ENCODE measurements around the gene CLK3. TPM values are rescaled to one million over a fixed set of nuclear protein-coding genes. Genes with fewer than 3 reads are reported as not detected.
A peak's percentile ranks its signal among the peaks of the same experiment; 100 is the strongest.

The CLK3 gene
- polyA plus RNA-seq, 1 donor, result 81.6 TPM

DNA sequence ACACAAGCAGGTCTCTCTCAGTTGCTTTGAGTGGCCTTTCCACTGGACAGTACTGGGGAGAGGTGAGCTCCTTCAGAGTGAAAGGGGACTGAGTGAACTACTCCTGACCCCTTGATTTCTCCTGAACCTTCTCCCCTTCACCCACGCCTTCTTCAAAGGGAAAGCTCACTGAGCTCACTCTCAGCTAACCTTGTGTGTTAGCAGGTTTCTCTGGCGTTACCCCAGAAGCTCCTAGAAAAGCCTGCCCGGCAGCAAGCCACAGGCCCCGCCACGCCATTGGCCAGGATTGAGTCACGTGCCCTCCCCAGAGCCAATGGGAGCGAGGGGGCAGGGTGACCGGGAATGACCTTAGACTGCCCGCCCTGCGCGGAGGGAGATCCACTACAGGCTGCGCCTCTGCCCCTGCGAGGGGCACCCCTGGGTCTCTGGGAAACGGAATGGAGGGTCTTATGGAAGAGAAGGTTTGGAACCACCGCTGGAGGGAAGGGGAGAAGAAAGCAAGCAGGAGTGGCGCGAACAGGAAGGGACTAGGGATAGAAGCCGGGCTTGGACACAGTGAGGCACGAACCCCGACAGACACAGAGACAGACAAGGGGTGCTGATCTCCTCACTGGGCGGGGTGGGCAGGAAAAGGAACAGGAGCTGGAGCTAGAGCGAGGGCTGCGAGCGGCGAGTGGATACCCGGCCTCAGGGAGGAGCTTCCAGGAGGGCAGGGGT, 17.4 kb upstream of the CLK3 start:
- DNase-seq, result peak; percentile 93

DNA sequence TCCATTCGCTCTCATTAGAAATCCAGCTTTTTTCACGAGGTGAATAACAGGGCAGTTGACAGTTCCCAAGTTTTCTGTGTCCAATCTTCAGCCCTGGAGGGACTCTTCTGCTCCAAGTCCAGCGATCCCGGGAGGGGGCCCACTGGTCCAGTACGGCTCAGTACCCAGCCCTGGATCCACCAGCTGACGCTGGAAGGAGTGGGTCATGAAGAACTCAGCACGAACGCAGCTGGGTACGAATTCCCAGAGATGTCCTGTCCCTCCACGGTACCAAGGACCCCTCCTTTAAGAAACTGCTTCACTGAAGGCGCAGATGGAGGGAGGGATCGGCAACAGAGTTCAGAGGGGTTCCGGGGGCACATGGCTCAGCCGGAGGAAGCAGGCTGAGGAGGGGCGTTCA, 16.5 kb upstream of the CLK3 start:
- DNase-seq, result no peak

DNA sequence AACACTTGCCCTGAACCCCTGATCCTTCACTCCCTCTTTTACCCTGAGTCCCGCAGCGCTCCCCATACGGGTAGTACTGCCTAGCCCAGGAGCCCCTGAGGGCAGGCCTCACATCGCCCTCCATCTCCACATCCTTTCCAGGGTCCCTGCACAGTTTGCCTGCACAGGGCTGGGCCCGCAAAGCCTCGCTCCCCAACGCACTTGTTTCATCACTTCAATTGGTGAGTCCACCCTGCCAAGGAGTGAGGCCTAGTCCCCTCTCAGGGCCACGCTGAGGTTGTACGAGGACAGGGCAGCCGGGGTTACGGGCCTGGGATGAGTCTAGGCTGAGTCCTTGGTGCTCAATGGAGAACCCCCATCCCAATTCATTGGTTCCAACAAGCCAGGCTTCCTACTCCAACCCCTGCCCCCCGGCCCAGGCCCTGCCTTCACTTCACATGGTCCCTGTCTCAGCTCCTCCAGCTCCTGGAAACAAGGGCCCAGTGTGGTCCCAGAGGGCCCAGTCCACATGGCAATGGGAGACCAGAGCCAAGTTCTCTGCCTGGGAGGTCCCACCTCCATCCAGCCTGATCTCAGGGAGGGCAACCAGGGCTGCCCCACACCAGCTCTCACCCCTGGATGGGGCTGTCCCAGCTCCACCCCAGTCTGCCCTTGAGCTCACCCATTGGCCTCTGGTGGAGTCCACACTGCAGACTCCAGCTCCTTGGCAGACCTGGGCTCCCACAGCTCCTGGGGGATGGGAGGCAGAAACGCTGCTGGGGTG, 12.4 kb upstream of the CLK3 start:
- DNase-seq, result no peak

DNA sequence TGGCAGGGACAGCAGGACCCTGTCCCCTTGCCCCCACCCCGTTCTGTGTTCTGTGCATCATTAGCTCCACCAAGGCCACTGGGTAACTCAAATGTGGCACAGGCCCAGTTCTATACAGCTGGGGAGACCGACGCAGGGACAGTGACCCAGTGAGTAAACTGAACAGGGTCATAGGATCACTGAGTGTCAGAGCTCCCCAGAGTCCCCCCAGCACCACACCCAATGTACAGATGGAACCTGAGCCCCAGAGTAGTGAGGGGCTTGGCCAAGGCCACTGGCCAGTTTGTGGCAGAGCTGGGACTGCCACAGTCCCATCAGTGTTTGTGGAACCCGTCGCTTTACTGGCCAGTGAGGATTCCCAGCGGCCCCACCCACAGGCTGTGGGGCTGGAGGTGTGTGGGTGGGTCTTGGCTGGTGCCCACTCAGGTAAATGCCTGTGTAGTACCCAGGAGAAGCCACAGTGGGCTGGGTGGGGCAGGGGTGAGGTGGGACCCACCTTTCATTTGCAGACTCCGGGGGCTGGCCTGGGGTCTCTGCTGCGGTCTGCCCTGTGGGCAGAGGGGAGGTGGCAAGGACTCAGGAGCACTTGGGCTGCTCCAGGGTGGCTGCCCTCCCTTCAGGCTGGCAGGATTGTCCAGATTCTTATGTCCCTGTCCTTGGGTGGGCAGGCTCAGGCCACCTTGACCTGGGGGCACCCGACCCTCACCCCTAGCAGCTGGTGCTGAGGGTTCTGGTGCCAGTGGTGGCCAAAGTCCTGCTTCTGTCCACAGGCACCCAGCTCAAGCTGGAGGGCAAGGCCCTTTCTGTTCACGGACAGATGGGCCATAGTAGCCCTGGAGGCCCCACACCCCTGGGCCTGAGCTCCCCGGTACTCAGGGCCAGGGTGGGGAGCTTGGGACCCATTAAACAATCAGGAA, 11.6 kb upstream of the CLK3 start:
- no peak for DNase-seq

DNA sequence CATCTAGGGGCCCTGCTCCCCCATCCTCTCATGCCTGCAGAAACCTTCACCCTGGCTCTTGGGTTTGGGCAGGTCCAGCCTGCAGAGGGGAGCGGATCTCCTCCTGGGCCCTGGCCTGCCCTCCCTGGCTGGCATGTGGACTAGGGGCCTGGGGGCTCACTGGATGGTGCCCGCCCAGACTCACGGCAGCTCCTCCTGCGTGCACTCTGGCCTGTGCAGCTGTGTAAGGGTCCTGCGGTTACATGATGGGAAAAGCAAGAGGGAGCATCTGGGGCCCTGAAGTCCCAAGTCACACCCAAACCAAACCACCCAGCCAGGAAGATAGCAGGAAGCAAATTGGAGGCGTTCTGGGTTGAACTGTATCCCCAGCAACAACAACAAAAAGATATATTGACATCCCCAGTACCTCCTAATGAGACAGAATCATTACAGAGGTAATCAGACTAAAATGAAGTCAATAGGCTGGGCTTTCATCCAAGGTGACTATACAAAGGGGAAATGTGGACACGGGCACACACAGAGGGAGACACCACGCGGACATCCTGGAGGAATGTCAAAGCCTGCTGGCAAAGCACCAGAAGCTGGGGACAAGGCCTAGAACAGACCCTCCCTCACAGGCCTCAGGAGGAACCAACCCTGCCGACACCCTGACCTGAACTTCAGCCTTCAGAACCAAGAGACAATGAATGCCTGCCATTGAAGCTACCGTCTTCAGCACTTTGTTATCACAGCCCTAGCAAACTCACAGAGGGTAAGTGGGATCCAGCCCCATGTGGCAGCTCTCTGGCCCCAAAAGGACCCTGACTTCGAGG, 10.4 kb upstream of the CLK3 start:
- DNase-seq, result no peak

DNA sequence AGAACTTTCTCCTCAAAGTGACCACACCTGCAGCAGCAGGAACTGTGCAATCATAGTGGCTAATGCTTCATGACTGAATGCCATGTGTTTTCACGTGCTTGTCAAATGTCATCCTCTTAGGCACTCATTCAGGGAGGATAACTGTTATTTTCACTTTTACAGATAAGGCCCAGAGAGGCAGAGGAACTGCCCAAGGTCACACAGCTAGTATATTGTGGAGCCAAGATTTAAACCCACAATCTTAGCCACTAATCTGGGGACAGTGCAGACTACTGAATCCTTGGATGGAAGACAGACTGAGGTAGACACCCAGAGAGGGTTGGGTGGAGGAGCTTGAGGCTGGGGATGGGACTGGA, 9.9 kb upstream of the CLK3 start:
- no peak for DNase-seq

DNA sequence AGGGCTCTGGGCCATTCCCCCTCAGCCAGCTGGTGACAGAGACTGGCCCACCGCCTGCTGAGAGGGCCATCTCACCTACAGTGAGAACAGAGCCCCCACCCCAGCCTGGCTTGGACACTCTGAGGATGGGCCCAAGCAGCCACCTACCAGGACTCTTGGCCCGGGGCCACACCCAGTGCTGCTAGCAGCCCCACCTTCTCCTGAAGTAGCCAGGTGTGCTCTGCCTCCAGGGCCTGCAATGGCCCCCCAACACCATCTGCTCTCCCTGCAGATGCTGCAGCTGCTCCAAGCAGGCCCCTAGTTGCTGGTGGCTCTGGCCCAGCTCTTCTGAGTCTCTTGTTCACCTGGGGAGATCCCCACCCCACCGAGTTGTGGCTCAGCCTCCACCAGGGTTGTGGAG, 6.8 kb upstream of the CLK3 start:
- no peak for DNase-seq

DNA sequence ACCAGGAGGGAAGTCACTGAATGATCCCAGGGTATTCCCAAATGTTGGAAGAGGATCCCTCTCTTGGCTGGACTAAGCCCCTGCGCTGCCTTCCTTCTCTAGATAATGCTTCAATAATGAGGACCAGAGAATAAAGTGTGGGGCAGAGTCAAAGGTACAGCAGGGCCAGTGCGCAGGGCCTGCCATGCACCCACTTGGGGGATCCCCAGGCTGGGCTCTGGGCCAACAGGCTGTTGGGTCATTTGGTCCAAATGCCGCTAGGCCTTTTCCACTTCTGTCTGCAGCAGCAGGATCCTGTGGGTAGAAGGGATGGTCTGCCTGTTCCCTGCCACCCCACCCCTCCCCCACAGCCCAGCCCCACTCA, 5.7 kb upstream of the CLK3 start:
- DNase-seq, result no peak

DNA sequence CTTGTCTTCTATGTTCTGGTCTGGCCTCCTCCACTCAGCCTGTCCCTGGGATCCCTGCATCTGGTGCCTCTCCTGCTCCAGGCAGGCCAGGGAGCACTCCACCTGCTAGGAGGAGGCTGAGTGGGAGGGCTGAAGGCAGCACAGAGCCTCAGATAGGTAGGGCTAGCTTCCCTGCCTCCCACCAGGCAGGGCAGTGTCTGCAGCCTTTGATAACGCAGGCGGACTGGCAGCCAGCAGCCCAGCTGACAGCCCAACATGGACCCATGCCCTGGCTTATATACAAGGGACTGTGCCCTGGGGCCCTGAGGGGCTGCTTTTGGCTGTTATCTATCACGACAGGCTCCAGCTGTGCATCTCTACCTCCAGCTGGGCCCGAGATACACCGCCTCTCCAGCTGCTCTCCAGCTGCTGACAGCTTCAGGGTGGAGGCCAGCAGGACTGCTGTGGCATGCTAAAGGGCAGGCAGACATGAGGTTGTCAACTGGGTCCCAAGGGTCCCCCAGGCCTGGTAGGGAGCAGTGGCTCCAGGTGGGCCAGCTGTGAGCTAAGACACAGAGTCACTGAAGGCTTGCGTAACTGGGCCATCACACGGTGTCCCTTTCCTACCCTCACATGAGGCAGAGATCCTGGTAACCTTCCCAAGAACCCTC, 5.2 kb upstream of the CLK3 start:
- no peak for DNase-seq

DNA sequence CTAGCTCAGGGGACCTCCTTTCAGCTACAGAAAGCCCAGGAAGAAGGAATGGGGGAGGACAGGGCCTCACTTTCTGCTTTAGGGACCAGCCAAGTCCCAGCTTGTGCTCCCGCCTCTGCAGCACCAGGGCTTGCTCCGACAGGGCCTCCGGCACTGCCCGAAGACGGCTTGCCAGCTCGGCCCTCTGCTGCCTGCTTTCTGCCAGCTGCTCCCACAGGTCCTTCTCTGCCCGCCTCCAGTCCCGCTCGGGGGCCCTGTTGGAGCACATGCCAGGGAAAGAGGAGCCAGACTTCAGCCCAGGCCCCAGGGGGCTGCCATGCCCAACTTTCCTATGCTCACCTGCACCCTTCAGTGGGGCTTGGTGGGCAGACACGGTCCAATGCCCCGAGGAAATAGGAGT, 4.3 kb upstream of the CLK3 start:
- no peak for DNase-seq

DNA sequence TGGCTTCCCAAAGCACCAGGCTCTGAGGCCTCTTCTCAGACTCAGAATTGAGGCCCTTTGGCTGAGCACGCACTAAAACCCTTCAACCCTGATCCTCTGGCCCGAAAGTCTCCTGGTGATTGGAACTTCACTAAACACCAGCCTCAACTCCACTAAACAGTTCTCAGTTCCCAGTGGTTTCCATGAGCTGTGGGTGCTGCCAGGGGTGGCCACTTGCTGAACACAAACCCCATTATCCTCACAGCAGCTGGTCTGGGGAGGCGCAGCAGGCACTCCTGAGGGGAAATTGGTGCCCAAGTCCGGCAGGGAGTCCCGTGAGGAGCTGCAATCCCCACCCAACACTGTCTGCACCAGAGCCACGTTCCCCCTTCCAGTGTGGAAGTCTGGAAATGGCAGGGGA, 3.8 kb upstream of the CLK3 start:
- no peak for DNase-seq

DNA sequence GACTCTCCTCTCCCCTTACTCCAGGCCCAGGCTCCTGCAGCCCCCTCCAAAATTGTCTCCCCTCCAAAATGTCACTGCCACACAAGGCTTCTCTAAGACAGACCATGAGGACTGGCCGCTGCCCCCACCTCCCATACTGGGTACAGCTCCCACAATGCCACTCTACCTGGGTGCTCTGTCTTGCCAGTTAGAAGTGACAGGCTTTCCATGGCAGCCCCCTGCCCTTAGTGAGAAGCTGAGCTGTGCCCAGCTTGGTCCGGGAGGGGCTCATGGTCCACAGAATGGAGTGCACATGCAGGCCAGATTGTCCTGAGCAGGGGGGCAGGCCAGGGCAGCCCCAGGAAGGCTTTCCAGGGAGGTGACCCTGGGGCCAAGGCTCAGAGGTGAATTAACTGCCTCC, 3.0 kb upstream of the CLK3 start:
- no peak for DNase-seq

DNA sequence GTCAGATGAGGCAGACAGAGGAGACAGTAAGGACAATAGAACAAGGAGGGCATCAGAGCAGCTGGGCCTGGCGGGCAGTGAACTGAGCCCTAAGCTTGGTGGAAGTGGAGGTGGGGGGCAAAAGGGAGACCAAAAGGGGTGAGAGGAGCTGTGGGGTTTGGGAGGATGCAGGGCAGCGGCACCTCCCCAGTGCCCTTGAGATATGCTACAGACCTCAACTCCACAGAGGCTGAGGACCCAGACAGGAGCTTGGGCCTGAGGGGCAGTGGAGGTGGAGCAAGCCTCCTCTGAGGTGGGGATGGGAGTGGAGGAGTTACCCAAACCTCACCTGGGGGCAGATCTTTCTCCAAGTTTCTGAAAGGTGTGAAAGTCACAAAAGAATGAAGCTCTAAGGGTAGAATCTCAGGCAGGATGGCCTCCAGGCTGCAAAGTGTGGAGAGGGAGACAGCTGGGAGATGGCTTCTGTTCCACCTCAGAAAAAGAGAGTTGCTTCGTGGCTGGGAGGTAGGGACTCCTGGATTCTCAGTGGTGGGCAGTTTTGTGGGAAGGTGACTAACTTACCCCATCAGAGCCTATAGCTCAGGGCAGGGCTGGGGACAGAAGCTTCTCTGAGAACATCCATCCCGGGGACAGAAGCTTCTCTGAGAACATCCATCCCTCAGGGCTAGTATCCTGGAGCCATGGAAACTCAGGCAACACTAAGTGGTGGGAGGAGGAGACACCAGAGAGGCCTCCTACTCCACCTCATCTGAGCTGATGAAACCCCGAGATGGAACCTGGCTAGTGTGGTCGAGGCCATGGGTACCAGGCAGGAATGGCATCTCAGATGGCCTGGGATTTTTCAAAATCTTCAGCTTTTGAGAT, 2.3 kb upstream of the CLK3 start:
- no peak for DNase-seq

DNA sequence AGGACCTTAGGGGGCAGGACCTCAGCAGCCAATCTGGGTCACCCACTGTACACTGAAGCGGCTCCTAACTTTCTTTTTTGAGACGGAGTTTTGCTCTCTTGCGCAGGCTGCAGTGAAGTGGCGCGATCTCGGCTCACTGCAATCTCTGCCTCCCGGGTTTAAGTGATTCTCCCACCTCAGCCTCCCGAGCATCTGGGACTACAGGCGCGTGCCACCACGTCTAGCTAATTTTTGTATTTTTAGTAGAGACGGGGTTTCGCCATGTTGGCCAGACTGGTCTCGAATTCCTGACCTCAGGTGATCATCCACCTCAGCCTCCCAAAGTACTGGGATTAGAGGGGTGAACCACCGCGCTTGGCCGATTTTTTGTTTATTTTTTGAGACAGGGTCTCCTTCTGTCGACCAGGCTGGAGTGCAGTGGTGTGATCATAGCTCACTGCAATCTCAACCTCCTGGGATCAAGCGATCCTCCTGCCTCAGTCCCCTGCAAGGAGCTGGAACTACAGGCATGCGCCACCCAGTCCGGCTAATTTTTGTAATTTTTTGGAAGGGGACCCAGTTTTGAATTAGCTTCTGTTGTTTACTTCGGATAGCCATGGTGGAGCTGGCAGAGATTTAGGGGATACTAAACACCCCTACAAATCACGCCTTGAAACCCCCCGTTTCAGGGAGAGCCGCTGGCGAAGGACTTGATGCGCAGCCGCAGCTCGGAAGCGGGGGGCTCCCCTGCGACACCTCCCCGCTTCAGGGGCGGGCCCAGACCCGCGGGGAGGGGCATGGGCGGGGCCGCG, 1.5 kb upstream of the CLK3 start:
- no peak for DNase-seq

DNA sequence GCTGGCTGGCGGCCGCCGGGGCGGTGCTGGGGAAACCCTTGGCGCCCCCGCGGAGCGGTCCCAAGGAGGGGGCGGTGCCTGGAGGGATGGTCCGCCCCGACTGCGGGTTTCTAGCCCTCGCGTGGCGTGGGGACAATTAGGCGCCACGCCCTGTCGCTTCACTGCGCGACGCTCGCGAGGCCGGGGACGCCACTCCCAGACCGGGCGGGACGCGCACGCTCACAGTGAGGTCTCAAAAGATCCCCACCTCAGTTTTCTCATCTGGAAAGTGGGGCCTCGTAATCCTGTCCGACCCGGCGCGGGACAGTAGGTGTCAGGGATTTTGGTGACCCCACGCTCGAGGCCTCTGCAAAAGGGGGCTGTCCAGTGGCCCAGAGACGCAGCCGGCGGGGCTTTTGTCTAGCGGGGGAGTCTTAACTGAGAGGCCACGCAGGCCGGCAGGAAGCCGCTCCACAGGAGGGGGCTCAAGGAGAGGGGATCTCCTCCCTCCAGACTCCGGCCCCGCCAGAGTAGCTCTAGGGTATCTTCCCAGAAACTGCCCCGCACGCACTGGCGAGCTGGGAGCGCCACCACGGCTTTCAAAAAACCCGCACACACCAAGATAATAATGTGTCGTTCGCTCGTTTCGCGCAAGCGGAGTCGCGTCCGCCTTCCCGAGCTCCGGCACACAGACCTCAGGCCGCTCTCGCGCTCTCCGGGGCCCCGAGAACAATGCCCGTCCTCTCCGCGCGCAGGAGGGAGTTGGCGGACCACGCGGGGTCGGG, 710 bp upstream of the CLK3 start:
- peak; percentile 79 for DNase-seq

DNA sequence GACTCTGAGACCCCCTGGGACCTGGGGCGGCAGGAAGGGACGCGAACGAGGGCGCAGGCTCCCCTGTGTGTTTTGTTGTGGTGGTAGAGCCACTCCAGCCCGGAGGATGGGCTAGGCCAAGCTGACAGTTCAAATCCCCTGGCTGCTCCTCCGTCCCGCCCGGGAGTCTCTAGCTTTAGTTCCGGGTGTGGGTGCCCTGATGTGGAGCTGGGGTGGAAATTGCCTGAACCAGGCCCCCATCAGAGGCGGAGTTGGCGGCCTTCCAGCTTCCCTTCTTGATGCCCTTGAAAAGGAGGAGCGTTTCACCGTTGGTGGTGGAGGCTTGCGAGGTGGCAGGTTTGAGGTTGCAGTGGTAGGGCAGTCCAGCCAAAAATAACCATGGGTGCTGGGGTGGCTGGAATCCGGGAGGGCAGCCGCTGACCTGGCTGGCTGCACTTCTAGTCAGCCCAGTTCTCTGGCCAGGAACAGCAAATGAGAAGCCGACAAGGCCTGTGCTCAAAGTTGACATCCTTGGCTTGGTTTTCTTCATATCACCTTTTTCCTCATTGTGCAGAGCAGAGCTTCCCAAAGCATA, 817 bp downstream of the CLK3 start:
- DNase-seq, result no peak

DNA sequence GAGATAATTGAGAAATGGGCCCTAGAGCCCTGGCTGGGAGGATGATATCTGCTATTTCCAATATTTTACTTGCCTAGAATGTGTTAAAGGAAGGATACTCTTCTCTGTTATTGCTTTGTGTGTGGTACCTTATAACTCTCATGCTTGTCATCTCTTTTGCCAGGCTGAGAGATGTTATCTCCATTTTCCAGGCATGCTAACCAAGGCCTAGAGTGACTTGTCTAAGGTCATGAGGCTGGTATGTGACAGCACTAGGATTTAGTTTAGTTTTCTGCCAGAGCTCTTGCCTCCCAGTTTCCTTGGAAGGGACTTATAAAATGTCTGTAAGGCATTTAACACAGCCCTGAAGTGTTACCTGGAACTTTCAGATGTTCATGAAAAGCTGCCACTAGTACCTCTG, 1.4 kb downstream of the CLK3 start:
- no peak for DNase-seq

DNA sequence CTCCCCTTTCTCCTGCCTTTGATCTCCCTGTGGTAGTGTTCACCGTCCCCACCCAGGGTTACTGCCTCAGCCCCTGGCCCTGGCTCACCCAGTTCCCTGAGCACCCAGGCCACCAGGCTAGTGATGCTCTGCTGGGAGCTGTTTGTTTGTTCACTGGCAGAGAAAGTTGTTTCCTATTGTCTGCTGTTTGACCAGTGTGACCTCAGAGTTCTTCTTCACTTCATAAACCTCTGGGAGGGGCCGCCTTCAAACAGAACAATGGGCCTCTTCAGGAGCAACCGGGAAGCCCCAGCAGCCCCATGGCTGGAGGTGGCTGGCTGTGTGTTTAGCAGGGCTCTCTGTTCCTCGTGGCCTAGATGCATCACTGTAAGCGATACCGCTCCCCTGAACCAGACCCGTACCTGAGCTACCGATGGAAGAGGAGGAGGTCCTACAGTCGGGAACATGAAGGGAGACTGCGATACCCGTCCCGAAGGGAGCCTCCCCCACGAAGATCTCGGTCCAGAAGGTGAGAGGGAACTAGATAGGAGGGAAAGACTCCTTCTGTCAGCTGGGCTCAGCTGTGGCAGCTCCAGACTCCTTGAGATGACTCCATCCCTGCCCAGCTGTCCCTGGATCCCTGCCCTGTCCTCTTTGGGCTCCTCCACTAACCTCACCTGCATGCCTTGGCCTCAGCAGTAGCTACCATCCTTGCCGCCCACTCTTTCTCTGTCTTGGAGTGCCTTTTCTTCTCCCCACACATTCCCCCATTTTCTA, 3.4 kb downstream of the CLK3 start:
- DNase-seq, result no peak

Measured in left kidney (tissue), 2 donors.